HG03039 (cell line): ENCODE results near the gene COL4A2.
"Not testable (repeated sequence)": the region's sequence is repeated elsewhere in the genome, so short reads cannot be mapped to it uniquely, and the experiment has no call there.

Source experiments
- ATAC-seq: cut with Tn5 transposase; IDR thresholded peaks from one replicate; pipeline ENCODE4 v1.9.1; 2021; ENCODE audit warnings: mild to moderate bottlenecking, moderate library complexity; ENCODE audit not compliant: unreplicated experiment

COL4A2 gene

GRCh38 chr13:110374431-110375370, 67.6 kb downstream of the COL4A2 start:
- no peak for ATAC-seq

- no peak for ATAC-seq
Measured at GRCh38 chr13:110376120-110376519, 69.0 kb downstream of the COL4A2 start.

- ATAC-seq: no peak
Measured at GRCh38 chr13:110377178-110377825, 70.2 kb downstream of the COL4A2 start.

- no peak for ATAC-seq
Measured at GRCh38 chr13:110377826-110378201, 70.7 kb downstream of the COL4A2 start.

GRCh38 chr13:110379358-110379757, 72.3 kb downstream of the COL4A2 start:
- ATAC-seq: no peak

- ATAC-seq: no peak
Measured at GRCh38 chr13:110379905-110380341, 72.8 kb downstream of the COL4A2 start.

GRCh38 chr13:110380359-110381028, 73.4 kb downstream of the COL4A2 start:
- no peak for ATAC-seq

- no peak for ATAC-seq
Measured at GRCh38 chr13:110381029-110381360, 73.9 kb downstream of the COL4A2 start.

GRCh38 chr13:110382229-110382628, 75.1 kb downstream of the COL4A2 start:
- ATAC-seq: no peak

- no peak for ATAC-seq
Measured at GRCh38 chr13:110382830-110383229, 75.7 kb downstream of the COL4A2 start.

GRCh38 chr13:110387451-110388107, 80.5 kb downstream of the COL4A2 start:
- ATAC-seq: peak; percentile 95

- peak; percentile 11 for ATAC-seq
Measured at GRCh38 chr13:110388108-110388943, 81.2 kb downstream of the COL4A2 start.

GRCh38 chr13:110390567-110390966, 83.5 kb downstream of the COL4A2 start:
- ATAC-seq: no peak

GRCh38 chr13:110391273-110391672, 84.2 kb downstream of the COL4A2 start:
- ATAC-seq: no peak

- no peak for ATAC-seq
Measured at GRCh38 chr13:110392510-110393240, 85.6 kb downstream of the COL4A2 start.

GRCh38 chr13:110393761-110394160, 86.7 kb downstream of the COL4A2 start:
- ATAC-seq: no peak

- no peak for ATAC-seq
Measured at GRCh38 chr13:110394371-110394841, 87.3 kb downstream of the COL4A2 start.

- not testable (repeated sequence) for ATAC-seq
Measured at GRCh38 chr13:110395616-110396015, 88.5 kb downstream of the COL4A2 start.

GRCh38 chr13:110396476-110396875, 89.4 kb downstream of the COL4A2 start:
- no peak for ATAC-seq
